ENCODE data around the gene KIRREL3. TPM values are rescaled to one million over a fixed set of nuclear protein-coding genes. Genes with fewer than 3 reads are reported as not detected.

The KIRREL3 gene
- total RNA-seq, 1 donor from 2014 or later: 26.5 TPM

DNA sequence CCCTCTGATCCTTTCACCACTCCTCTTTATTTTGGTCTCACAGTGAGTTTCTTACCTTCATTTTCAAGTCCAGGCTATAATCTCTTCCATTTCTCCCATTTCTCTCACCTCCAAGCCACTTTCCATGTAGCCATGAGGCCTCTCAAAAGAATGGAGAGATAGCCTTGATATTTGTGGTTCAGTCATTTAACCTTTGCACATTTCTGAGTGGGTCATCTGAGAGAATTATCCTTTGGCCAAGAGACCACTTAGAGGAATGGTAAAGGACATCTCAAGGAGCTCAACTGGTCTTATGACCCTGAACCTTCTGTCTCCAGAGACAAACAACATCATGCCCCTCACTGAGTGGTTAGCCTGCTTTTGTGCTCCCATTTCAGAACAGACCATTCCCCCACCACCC is 121.1 kb downstream of the KIRREL3 start:
- DNase-seq (ENCODE audit: low spot score in 2 of 2) (no peak), FAIRE-seq (no peak)

DNA sequence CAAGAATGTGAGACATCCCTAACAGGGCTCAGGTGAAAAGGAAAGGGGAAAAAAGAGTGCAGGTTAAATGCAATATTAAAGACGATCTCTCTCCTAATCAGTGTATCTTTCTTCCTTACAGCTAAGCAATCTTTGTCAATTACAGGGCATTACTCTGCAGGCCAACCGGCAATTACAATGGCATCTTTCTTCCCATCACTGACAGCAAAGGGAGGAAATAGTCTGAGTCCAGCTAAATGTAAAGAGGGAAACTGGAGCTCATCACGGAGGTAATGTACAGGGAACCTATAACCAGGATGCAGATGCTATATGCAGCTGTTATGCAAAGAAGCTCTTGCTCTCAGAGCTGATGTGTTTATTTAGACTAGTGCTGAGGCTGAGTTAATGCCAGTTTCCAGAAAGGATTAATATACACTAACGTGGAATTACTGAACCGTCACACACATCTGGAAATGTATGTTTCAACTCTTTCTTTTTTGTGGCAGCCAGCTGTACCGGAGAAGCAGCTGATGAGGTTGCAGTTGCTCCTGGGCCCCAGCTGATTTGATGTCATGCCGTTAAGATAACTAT is 121.6 kb downstream of the KIRREL3 start:
- no peak for DNase-seq (ENCODE audit: low spot score in 2 of 2)
- FAIRE-seq: no peak

DNA sequence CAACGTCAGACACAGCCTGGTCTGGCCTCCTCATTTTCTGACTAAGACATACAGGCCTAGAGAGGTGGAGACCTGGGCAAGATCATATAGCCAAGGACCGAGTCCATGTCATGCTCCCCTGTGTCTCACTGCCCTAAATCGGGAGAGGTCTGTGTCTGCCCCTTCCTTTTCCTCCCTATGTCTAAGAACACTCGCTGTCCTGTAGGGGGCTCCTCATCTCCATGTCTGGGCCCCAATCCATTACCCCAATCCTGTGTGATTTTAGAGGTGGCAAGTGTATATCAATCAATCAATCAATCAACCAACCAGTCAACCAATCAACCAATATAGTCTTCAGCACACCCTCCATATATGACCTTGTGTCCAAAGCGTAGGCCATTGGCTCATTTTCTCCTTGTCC is 125.7 kb downstream of the KIRREL3 start:
- FAIRE-seq (no peak), DNase-seq (ENCODE audit: low spot score in 2 of 2) (no peak)

DNA sequence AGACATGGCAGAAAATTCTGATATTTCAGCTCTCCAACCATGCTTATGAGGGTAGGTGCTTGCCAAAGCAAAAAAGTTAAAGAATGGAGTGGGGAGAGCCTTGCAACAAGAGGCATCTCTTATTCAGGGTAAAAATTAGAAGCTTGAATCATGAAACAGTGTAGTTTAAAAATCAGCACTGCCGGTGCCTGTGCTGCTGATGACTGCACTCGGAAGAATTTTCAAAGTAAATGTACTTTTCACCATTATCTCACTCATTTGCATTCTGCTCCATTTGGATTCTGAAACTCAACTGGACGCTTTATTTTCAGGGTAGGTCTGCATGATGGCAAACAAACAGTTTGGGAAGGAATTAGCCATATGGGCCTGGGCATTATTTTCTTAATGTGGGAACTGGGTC is 126.3 kb downstream of the KIRREL3 start:
- no peak for DNase-seq (ENCODE audit: low spot score in 2 of 2)
- FAIRE-seq: no peak

DNA sequence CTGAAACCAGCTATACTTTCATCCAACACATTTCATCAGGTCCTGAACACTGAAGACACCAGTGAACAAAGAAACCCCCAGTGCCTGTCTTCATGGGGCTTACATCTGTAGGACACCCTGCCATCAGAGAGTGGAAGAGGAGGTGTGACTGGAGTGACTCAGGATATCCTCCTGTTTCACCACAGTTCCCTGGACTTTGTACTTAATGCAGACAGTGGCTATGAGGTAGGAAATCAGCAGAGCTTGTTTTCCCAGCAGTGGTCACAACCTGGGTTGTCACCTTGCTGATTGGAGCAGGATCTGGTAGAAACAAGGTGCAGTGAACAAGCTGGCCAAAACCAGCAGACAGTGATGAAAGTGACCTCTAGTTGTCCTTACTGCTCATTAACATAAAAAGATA is 128.8 kb downstream of the KIRREL3 start:
- DNase-seq (ENCODE audit: low spot score in 2 of 2) (no peak), FAIRE-seq (no peak)

DNA sequence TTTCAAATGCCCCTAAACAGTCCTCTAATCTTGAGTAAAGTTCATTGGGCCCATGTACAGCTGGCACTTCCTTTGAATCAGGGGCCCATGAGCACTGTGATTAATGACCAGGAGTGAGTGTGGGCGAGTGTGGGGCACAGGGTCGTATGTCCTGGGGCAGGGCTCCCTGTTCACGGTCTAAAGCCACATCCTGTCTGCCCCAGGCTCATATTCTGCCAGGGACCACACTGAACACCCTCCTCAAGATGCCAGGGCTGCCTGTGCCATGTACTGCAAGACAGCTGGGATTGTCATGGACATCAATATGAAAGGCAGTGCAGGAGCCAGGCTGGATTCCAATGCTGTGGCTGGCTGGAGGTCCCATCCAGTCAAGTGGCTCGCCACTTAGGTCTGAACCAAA is 130.5 kb downstream of the KIRREL3 start:
- FAIRE-seq: no peak
- no peak for DNase-seq (ENCODE audit: low spot score in 2 of 2)

DNA sequence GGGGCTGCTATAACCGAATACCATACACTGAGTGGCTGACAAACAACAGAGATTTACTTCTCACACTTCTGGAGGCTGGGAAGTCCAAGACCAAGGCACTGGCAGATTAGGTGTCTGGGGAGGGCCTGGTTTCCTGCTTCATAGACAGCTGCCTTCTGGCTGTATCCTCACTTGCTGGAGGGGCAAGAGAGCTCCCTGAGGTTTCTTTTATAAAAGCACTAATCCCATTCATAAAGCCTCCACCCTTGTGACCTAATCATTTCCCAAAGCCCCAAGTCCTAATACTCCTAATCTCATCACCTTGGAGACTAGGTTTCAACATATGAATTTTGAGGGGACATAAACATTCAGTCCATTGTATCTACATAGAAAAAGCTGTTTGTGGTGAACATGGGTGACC is 131.8 kb downstream of the KIRREL3 start:
- FAIRE-seq: no peak
- no peak for DNase-seq (ENCODE audit: low spot score in 2 of 2)

DNA sequence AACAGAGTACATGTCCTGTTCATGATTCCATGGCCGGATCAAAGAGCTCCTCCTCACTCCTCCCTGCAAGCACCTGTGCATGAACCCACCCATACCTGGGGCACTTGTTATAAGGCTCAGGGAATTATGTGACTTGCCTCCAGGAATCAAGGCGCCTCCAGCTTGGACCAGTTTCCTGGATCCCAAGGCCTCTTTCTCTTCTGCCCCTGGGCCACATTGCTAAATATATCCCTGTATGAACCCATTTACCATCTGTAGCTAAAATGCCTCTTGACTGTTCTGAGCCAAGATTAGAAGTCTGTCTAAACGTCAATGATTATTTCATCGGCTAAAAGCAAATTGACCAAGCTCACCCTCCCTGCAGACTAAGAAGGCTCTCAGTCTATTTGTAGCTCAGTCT is 135.6 kb downstream of the KIRREL3 start:
- FAIRE-seq (no peak), DNase-seq (ENCODE audit: low spot score in 2 of 2) (no peak)

DNA sequence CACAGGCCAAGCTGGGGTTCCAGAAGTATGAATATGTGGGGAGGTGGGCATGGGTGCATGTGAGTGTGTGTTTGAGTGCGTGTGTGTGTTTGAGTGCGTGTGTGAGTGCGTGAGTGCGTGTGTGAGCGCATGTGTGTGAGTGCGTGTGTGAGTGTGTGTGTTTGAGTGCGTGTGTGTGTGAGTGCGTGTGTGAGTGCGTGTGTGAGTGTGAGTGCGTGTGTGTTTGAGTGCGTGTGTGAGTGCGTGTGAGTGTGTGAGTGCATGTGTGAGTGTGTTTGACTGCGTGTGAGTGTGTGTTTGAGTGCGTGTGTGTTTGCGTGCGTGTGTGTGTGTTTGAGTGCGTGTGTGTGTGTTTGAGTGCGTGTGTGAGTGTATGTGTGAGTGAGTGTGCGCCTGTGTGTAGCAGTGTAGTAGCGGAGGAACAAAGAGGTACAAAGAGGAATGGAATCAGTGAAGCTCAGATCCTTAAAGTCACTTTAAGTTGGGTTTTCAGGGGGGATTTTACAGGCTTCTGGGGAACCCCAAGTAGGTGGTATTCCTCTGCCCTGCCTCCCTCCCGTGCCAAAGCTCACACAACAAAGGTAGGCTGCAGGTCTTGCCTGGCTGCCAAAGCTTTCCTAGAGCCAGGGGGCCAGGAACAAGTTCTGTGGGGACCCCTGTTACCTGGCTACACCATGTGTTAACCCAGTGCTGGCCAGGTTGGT is 137.1 kb downstream of the KIRREL3 start:
- FAIRE-seq (no peak), DNase-seq (ENCODE audit: low spot score in 2 of 2) (no peak)

DNA sequence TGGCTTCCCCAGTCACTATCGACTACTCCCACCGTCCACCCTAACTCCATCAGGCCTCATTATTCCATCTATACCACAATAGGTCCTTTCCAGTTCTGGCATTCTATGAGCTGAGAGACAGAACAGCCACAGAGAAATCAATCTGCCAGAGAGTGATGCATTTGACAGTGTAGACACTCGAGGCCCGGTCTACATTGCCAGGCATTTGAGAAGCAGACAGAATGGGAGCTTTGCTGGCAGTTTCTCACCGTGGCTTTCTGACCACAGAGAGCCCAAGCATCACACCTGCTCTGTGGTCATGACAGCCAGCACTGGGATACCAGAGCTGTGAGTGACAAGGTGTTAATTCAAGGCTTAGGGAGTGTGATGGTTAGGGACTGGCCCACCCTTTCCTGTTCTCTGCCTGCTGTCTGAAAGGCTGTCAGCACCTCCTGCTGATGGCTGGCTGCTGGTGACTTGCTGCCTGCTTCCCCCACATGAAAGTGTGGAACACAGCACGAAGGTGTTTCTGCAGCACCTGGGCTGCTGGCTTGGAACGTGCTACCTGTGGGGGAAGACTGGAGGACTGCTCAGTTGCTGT is 137.8 kb downstream of the KIRREL3 start:
- DNase-seq (ENCODE audit: low spot score in 2 of 2) (no peak), FAIRE-seq (no peak)

DNA sequence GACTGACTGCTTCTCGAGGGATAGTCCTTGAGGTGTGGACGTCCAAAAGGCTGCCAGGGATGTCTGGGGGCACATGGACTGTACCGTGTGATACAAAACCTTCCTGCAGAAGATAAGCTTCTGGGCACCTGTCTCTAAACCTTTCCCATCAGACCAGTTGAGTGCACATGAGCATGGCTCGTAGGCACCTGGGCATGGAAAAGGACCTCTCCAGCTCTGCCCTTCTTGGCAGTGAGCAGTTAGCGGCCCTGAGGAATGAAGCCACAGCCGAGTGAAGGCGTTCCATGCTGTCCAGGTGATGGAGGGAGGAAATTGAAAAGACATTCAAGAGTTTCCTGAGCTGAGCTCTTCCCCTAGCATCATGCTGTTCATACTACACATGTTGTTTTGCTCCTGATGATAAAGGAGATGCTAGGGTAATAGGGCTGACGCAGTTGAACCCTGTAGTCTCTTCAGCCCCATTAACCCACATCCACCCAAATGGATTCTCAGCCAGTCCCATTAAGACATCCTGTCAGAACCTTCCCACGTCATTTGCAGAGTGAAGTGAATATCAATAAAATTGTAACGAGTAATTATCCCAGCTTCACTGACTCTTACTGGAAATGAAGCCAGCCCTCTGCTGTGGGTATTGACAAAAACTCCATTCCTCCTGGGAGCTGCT is 138.6 kb downstream of the KIRREL3 start:
- DNase-seq (ENCODE audit: low spot score in 2 of 2) (no peak), FAIRE-seq (no peak)

DNA sequence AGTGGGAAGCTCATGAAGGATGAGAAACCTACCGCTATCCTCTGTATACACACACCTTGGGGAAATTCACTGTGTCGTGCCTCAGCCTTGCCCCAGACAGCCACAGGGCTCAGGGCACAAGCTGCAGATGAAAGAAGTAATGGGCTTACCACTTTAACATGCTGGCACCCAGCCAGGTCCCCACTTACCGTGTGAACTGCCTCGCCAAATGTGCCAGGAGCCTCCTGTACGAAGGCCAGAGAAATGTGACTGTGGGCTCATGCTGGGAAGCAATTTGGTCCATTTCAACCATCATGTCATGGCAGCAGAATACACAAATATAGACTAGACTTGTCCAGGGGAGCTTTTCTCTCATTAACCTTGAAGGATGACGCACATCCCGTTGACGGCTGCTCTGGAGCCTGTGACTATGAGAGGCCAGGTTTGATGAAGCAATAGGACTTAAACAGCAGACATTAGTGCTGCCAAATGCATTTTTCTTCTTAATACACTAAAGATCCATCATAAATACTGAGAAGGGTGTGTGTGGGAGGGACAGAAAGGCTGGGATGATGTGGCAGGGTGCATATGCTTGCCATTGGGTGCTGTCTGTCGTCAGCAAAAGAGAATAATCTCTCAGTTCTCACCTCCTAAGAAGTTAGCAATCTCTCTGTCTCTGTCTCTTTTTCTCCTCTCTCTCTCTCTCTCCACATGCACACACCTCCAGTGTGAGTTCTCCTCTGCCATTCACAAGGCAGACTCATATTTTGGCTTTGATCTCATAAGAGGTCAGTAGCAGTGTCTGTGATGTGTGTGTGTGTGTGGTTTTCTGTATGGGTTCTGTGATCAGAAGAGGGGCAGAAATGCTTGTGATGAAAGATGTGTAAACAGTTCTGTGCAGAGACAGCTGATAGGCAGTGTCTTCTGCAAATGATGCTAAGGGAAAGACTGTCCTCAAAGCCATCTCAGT is 142.4 kb downstream of the KIRREL3 start:
- FAIRE-seq (no peak), DNase-seq (ENCODE audit: low spot score in 2 of 2) (no peak)

DNA sequence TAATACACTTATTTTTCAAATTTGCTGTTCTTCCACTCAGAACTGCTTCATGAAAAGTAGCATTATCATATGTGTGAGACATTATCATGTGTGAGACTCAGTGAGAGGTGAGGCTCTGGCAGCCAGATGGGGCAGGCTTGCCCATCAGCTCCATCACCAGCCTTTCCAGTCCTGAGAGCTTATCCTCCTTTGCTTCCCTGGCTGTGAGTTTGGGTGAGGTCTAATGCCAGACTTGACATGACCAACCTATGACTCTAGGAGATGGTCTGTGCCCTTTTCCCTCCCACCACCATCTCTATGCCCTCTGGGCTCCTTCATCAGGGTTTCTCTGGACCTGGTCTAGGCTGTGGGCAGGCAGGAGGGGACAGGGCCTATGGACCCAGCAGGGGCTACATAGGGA is 145.0 kb downstream of the KIRREL3 start:
- FAIRE-seq: no peak
- DNase-seq (ENCODE audit: low spot score in 2 of 2): no peak

DNA sequence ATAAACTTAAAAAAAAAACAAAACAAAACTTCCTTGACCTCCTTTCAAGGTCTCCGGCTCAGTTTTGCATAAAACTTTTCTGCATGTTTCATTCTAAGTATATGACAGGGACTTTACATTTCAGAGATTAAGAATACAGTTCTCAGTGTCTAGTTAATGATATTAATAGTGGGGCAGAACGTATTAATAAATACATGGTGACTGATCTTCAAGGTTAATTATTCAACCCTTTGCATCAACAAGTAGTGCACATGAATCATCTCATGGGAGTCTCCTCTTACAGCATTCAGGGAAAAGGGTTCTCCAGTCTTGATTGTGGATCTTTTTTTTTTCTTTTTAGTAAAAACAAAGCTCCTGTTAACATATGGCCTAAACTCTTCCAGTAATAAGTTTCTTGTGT is 146.8 kb downstream of the KIRREL3 start:
- no peak for DNase-seq (ENCODE audit: low spot score in 2 of 2)
- FAIRE-seq: no peak

DNA sequence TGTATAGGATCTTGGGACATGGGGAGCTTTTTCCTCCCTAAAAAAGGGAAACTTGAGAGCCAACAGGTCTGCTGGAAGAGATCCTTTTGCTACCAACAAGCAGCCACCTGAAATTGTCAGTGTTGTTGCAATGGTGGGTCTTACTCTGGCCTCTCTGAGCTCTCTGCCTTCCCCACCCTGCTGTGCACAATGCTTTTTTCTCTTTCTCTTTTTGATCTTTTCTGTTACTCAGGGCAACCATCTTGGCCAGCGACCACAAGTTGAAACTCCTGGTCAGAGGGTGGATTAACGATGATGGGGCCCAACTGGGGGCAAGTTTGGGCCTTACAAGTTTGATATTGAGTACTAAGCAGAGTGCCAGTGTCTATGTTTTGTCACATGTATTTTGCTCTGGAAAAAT is 155.8 kb downstream of the KIRREL3 start:
- DNase-seq (ENCODE audit: low spot score in 2 of 2): no peak

DNA sequence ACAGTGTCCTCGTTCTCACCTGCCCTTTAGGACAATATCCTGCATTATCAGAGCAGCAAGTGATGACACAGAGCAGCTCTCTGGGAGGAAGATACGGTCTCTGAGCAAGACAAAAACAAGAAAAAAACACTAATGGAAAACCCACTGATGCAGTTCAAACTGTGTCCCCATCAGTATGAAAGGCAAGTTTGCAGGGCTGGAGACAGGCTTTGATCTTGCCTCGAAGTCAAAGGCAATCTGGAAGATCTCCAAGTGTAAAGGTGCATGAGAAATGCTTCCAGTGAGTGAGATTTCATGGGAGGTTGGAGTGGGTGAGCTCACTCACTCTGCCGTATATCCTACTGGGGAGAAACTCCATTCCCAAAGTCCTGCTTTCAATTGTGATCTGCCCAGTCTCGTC is 157.5 kb downstream of the KIRREL3 start:
- FAIRE-seq: no peak

More for the DNA sequence above, 155.8 kb downstream of the KIRREL3 start:
- no peak for FAIRE-seq

DNA sequence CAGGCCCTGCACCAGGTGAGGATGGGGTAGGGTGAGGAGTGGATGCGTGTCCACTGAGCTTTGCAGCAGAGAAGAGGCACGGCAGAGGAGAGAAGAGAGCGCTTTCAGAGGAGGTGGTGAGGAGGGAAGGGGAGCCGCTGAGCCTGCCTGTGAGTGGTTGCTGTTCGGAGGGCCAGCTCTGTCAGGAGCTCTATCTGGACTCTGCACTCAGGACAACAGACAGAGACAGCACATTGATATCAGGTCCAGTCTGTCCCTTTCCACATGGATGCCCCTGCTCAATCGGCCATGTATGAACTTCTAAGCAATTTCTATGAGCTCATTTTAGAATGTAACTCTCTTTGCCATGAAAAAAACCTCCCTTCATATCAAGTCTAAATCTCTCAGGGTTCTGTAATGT is 158.6 kb downstream of the KIRREL3 start:
- FAIRE-seq (no peak), DNase-seq (ENCODE audit: low spot score in 2 of 2) (no peak)

More for the DNA sequence above, 157.5 kb downstream of the KIRREL3 start:
- no peak for DNase-seq (ENCODE audit: low spot score in 2 of 2)

DNA sequence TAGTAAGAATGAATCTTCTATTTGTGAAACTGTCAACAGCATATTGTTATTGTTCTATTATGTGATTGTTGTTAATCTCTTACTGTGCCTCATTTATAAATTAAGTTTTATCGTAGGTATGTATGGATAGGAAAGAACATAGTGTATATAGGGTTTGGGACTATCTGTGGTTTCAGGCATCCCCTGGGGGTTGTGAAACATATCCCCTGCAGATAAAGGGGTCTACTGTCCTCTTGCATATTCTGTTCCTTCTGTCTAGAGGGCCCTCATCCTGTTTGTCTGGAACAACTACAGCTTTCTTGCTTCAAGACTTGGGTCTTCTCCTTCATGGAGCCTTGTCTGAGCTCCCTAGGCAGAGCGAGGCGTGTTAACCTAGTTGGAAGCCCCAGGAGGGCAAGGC is 159.6 kb downstream of the KIRREL3 start:
- FAIRE-seq: no peak

DNA sequence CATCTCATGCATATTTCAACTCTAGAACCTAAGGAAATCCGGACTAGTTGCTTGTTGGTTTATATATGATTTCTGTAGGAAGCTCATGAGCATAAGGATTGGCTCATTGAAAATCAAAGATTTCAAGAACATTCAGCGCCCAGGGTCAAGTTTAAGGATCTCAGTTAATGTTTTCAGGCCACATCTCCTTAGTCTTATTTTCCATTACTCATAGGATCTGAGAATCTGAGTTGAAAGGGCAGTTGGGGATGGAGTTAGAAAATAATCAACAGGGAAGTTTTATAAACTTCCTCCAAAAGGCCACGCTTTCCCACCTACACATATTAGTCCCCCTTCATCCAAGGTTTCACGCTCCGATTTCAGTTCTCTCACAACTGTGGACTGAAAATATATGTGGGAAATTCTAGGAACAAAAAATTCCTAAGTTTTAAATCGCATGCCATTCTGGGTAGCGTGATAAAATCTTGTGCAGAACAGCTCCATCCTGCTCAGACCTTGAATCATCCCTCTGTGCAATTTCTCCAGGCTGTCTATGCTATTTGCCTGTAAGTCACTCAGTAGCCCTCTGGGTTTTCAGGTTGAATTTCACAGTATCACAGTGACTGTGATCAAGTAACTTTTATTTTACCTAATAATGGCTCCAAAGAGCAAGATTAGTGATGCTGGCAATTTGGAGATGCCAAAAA is 160.2 kb downstream of the KIRREL3 start:
- DNase-seq (ENCODE audit: low spot score in 2 of 2) (no peak), FAIRE-seq (no peak)

More for the DNA sequence above, 159.6 kb downstream of the KIRREL3 start:
- DNase-seq (ENCODE audit: low spot score in 2 of 2): no peak

DNA sequence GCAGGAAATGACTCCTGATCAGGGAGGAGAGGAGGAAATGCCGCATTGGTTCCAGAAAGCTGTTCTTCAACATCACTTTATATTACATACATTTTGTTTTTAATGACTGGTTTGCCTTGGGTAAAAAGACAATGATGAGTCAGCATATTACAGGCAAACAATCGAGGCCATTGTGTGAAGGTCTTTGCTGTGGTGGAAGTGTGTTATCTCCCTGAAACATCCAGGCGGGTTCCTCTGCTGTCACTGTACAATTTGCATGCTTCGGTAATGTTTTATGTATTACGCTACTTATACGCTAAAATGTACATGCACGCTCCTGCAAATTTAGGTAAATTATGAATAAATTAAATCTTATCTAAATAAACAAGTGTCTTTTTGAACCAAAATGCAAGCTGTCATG is 161.1 kb downstream of the KIRREL3 start:
- FAIRE-seq (no peak), DNase-seq (ENCODE audit: low spot score in 2 of 2) (peak in 1 of 2 donors; percentile 17)
